Pancreas (tissue), 10 donors: Measurements from ENCODE around the gene TSC22D1. TPM values are rescaled to one million over a fixed set of nuclear protein-coding genes. Genes with fewer than 3 reads are reported as not detected.

Experiments used
- ATAC-seq, 4 donors: fragments of 200-7000 bp; cut with Tn5 transposase; one replicate each; pipeline versions ENCODE4 v1.8.0 to v1.9.1; 2020; ENCODE audit warnings: mild to moderate bottlenecking in 4 of 4, moderate library complexity in 4 of 4
- DNase-seq, 6 donors: peaks; one replicate each; pipeline ENCODE4 v3.0.0-alpha.2; 2020
- FAIRE-seq: peaks from 2 replicates; lab custom pipeline; 2012; peaks lifted over from hg19 to GRCh38; lab: Jason Lieb, UNC
- H3K27ac ChIP-seq, 4 donors: fragments of 200-600 bp; sonication (generic); 1 replicate in 3 of 4; 2 replicates in 1 of 4; pipeline versions ENCODE4 v1.5.0 to v1.8.0; 2020
- H3K27me3 ChIP-seq, 4 donors: fragments of 200-600 bp; one replicate each; pipeline ENCODE4 v1.8.0; 2021
- H3K36me3 ChIP-seq, 3 donors: fragments of 200-600 bp; sonication (generic) in 1 of 3; one replicate each; pipeline versions ENCODE4 v1.5.0 to v1.8.0; 2020 to 2021
- H3K4me1 ChIP-seq, 3 donors: fragments of 200-600 bp; one replicate each; pipeline ENCODE4 v1.8.0; 2021
- H3K4me3 ChIP-seq, 4 donors: fragments of 200-600 bp; sonication (generic) in 2 of 4; one replicate each; pipeline versions ENCODE4 v1.5.0 to v1.8.0; 2020 to 2021
- H3K9me3 ChIP-seq, 4 donors: fragments of 200-600 bp; one replicate each; pipeline ENCODE4 v1.8.0; 2021
- WGBS, 2 donors: extraction: QIAGEN DNeasy Blood & Tissue Kit; methylation state at CpG; one replicate each; pipeline ENCODE4 v1.1.7; 2013; 5-methylcytosine and 5-hydroxymethylcytosine counted together
- intact Hi-C, 3 donors: fragments of 100-400 bp; cut with DNase I; formaldehyde crosslinking; loops; one replicate each; pipeline versions ENCODE4 v1.11.1 to v1.14.2; 2022
- polyA plus RNA-seq, 2 donors: library from polyadenylated mRNA; stranded (reverse); fragments of 200-250 nt; gene quantifications; one replicate each; pipeline ENCODE4 v1.2.3, GENCODE V29; 2013
- total RNA-seq, 6 donors: library from RNA; stranded (reverse); fragmentation: NEBNext Ultra II Directional in 4 of 6; extraction: Animal tissue kit (Norgen Biotek cat#: 25700) in 4 of 6; gene quantifications; one replicate each; pipeline versions ENCODE4 v1.2.1 to v1.2.4, GENCODE V29; 2021 to 2023
- TF ChIP-seq, protein P1 (sequence below), 4 donors: fragments of 200-600 bp; sonication (generic) in 3 of 4; IDR thresholded peaks; one replicate each; pipeline versions ENCODE4 v1.5.0 to v1.8.0; 2021; ENCODE audit warnings: antibody characterized with exemption in 4 of 4
- donor health status: healthy with polysubstance abuse.
- donor health status: DM: no; HTN: no; CAD: no; lungs with moderate emphysema.
- donor health status: DM: no; HTN: no; CAD: no.
- donor health status: control.
- donor health status: control.
- donor health status: Bipolar disorder and iron deficiency.
- donor health status: DM: yes; HTN: yes; CAD: no.
- donor health status: DM: no; HTN: no; CAD: no.
- donor health status: DM: no; HTN: no; CAD: no.
- donor health status: DM: yes; HTN: yes; CAD: no.

TSC22D1 gene
- total and polyA plus RNA-seq, 8 donors, result 16.8 to 49.9 (median 30.2) TPM

DNA sequence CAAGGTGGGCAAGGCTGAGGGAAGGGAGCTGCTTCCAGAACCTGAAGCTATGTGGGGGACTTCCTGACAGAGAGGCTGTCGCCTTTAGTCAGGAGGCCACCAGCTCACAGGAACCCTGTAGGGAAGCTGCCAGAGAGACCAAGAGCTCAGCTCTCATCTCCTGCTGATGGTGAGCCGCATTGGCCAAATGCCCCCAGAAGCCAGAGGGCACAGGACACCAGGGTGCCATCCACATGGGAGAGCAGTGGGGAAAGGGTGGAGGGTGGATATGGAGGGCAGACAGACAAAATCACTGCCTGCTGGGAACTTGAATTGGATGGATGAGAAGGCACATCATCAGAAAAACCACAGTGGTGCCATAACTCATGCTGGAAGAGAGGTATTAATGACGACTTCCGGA is 166.5 kb downstream of the TSC22D1 start:
- 74 to 87% methylated on average over 4 of the region's 4 CpGs for WGBS, 2 donors
- Histone ChIP-seq H3K4me3 (no peak overlapping the region), H3K36me3 (no peaks in the 10 kb centered on the region), H3K27me3 (no peaks in the 10 kb centered on the region), H3K27ac (no peak overlapping the region), H3K4me1 (no peaks in the 10 kb centered on the region), H3K9me3 (no peaks in the 10 kb centered on the region)
- ATAC-seq (no peak), FAIRE-seq (no peak), DNase-seq (no peak)
- TF ChIP-seq, protein P1, sequence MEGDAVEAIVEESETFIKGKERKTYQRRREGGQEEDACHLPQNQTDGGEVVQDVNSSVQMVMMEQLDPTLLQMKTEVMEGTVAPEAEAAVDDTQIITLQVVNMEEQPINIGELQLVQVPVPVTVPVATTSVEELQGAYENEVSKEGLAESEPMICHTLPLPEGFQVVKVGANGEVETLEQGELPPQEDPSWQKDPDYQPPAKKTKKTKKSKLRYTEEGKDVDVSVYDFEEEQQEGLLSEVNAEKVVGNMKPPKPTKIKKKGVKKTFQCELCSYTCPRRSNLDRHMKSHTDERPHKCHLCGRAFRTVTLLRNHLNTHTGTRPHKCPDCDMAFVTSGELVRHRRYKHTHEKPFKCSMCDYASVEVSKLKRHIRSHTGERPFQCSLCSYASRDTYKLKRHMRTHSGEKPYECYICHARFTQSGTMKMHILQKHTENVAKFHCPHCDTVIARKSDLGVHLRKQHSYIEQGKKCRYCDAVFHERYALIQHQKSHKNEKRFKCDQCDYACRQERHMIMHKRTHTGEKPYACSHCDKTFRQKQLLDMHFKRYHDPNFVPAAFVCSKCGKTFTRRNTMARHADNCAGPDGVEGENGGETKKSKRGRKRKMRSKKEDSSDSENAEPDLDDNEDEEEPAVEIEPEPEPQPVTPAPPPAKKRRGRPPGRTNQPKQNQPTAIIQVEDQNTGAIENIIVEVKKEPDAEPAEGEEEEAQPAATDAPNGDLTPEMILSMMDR (IDR thresholded peaks at IDR 0.05), result no peak
- intact Hi-C loops, result no loop called here

- TF ChIP-seq, protein P1 (IDR thresholded peaks at IDR 0.05), result no peak
- DNase-seq, result no peak
Observed at GRCh38 chr13:44407891-44408290, 168.2 kb downstream of the TSC22D1 start.

DNA sequence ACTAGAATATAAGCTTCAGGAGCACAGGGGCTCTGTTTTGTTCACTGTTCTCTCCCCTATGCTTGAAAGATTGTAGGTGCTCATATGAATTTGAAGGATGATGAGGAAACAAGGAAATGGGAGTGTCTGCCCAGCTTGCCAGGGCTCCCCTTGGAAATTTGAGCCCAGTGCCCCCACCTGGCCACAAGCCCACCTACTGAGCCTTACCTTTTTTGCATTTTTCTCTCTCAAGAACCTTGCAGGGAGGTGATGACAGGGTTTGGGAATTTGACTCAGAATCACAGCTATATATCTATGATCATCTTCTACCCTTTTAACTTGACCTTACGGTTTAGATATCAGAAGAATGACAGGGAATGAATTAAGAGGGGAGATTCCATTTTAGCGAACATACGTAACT is 168.8 kb downstream of the TSC22D1 start:
- Histone ChIP-seq H3K9me3 (no peaks in the 10 kb centered on the region), H3K27me3 (no peaks in the 10 kb centered on the region), H3K27ac (no peak overlapping the region), H3K4me1 (peaks cover 0 to 6% (median 0%) of the 10 kb centered on the region in 3 donors), H3K36me3 (no peaks in the 10 kb centered on the region), H3K4me3 (no peak overlapping the region)
- TF ChIP-seq, protein P1 (IDR thresholded peaks at IDR 0.05), result no peak
- DNase-seq (no peak), ATAC-seq (no peak), FAIRE-seq (no peak)
- intact Hi-C loops, result no loop called here
- 81 to 92% methylated on average over 3 of the region's 3 CpGs for WGBS, 2 donors

More at GRCh38 chr13:44407891-44408290, 168.2 kb downstream of the TSC22D1 start:
- ATAC-seq (no peak), FAIRE-seq (no peak)
- H3K36me3 ChIP-seq, result no peaks in the 10 kb centered on the region
- H3K27ac ChIP-seq, result no peak overlapping the region
- intact Hi-C loops, result no loop called here
- H3K4me3 ChIP-seq, result no peak overlapping the region
- no peaks in the 10 kb centered on the region for H3K9me3 ChIP-seq
- no peaks in the 10 kb centered on the region for H3K27me3 ChIP-seq
- peaks cover 0 to 6% (median 0%) of the 10 kb centered on the region in 3 donors for H3K4me1 ChIP-seq
- 90 to 95% methylated on average over 7 of the region's 7 CpGs for WGBS, 2 donors

DNA sequence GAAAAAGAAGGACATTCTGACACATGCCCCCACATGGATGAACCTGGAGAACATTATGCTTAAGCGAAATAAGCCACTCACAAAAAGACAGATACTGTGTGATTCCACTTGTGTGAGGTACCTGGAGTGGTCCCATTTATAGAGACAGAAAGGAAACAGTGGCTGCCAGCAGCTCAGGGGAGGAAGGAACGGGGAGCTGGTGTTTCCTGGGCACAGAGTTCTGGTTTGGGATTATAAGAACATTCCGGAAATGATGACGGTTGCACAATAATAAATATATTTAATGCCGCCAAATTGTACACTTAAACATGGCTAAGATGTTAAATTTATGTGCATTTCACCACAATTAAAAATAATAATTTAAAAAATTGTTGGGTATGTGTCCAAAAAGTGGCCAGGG is 169.5 kb downstream of the TSC22D1 start:
- Histone ChIP-seq H3K4me3 (no peak overlapping the region), H3K4me1 (peaks cover 0 to 6% (median 0%) of the 10 kb centered on the region in 3 donors), H3K27ac (no peak overlapping the region), H3K9me3 (no peaks in the 10 kb centered on the region), H3K27me3 (no peaks in the 10 kb centered on the region), H3K36me3 (no peaks in the 10 kb centered on the region)
- ATAC-seq, result no peak
- FAIRE-seq, result no peak
- TF ChIP-seq, protein P1 (IDR thresholded peaks at IDR 0.05), result no peak
- WGBS, 2 donors, result 82 to 86% methylated on average over 5 of the region's 5 CpGs
- intact Hi-C loops, result no loop called here
- DNase-seq, result no peak

- Histone ChIP-seq H3K27ac (no peak overlapping the region), H3K4me3 (no peak overlapping the region), H3K36me3 (no peaks in the 10 kb centered on the region), H3K4me1 (peaks cover 0 to 6% (median 0%) of the 10 kb centered on the region in 3 donors), H3K27me3 (no peaks in the 10 kb centered on the region), H3K9me3 (no peaks in the 10 kb centered on the region)
- ATAC-seq (peak; percentile 52 to 72 (median 61)), FAIRE-seq (no peak), DNase-seq (no peak)
- TF ChIP-seq, protein P1 (IDR thresholded peaks at IDR 0.05), result no peak
- WGBS, 2 donors, result 73 to 74% methylated on average over 15 of the region's 15 CpGs
- intact Hi-C loops, result no loop called here
Observed at GRCh38 chr13:44404261-44405132, 171.6 kb downstream of the TSC22D1 start.
